Left lung (tissue), 10 donors: ENCODE results near the gene MIGA2. TPM values are rescaled to one million over a fixed set of nuclear protein-coding genes. Genes with fewer than 3 reads are reported as not detected.
A peak's percentile ranks its signal among the peaks of the same experiment; 100 is the strongest.

Source experiments
- ATAC-seq: fragments of 200-7000 bp; cut with Tn5 transposase; one replicate; pipeline ENCODE4 v1.9.1; 2020; ENCODE audit warnings: moderate library complexity
- DNase-seq, 4 donors: peaks; one replicate each; pipeline ENCODE4 v3.0.0-alpha.2; 2013 to 2020
- H3K27ac ChIP-seq, 2 donors: fragments of 200-600 bp; sonication (generic) in 1 of 2; one replicate each; pipeline versions ENCODE4 v1.5.0 to v1.8.0; 2020 to 2021
- H3K27me3 ChIP-seq, 2 donors: fragments of 200-600 bp; sonication (generic) in 1 of 2; one replicate each; pipeline versions ENCODE4 v1.5.0 to v1.8.0; 2020 to 2021
- H3K36me3 ChIP-seq, 2 donors: fragments of 200-600 bp; sonication (generic) in 1 of 2; one replicate each; pipeline versions ENCODE4 v1.5.0 to v1.8.0; 2020 to 2021
- H3K4me1 ChIP-seq, 2 donors: fragments of 200-600 bp; one replicate each; pipeline ENCODE4 v1.8.0; 2021
- H3K4me3 ChIP-seq, 2 donors: fragments of 200-600 bp; sonication (generic) in 1 of 2; one replicate each; pipeline versions ENCODE4 v1.5.0 to v1.8.0; 2020 to 2021; ENCODE audit warnings: mild to moderate bottlenecking in 1 of 2
- H3K9me3 ChIP-seq, 2 donors: fragments of 200-600 bp; sonication (generic) in 1 of 2; one replicate each; pipeline versions ENCODE4 v1.5.0 to v1.8.0; 2020 to 2021
- CTCF ChIP-seq, 2 donors: fragments of 200-600 bp; sonication (generic) in 1 of 2; IDR thresholded peaks; one replicate each; pipeline versions ENCODE4 v1.5.0 to v1.8.0; 2021; ENCODE audit warnings: antibody characterized with exemption in 2 of 2
- intact Hi-C, 2 donors: fragments of 100-400 bp; cut with DNase I; formaldehyde crosslinking; loops; one replicate each; pipeline versions ENCODE4 v1.11.2 to v1.14.2; 2022
- polyA plus RNA-seq, 6 donors: library from polyadenylated mRNA; unstranded; fragments of 120-200 nt; gene quantifications; one replicate each; pipeline ENCODE4 v1.2.1, GENCODE V29; 2013; ENCODE audit not compliant: insufficient read length in 6 of 6
- total RNA-seq, 2 donors: library from RNA; stranded (reverse); fragmentation: NEBNext Ultra II Directional; extraction: Animal tissue kit (Norgen Biotek cat#: 25700); gene quantifications; one replicate each; pipeline ENCODE4 v1.2.1, GENCODE V29; 2021
- donor health status: DM: no; HTN: yes; CAD: no.
- donor health status: DM: no; HTN: no; CAD: no.

The MIGA2 gene
- total and polyA plus RNA-seq, 8 donors: 15.9 to 28.6 (median 19.3) TPM

GRCh38 chr9:129077236-129077635, 40.8 kb downstream of the MIGA2 start:
- intact Hi-C loops: no loop called here
- DNase-seq (no peak), ATAC-seq (no peak)

GRCh38 chr9:129078691-129079503, 42.5 kb downstream of the MIGA2 start:
- ATAC-seq: no peak
- TF ChIP-seq CTCF (IDR thresholded peaks at IDR 0.05): no peak
- H3K36me3 ChIP-seq: no peaks in the 10 kb centered on the region
- H3K9me3 ChIP-seq: no peaks in the 10 kb centered on the region
- intact Hi-C loops: no loop called here
- peaks cover 14 to 22% of the 10 kb centered on the region in 2 donors for H3K4me1 ChIP-seq
- no peak overlapping the region for H3K4me3 ChIP-seq
- H3K27ac ChIP-seq: no peak overlapping the region
- no peaks in the 10 kb centered on the region for H3K27me3 ChIP-seq
- no peak for DNase-seq

More at GRCh38 chr9:129077236-129077635, 40.8 kb downstream of the MIGA2 start:
- H3K36me3 ChIP-seq: no peaks in the 10 kb centered on the region
- H3K4me1 ChIP-seq: peaks cover 14 to 17% of the 10 kb centered on the region in 2 donors
- H3K27ac ChIP-seq: no peak overlapping the region
- no peaks in the 10 kb centered on the region for H3K9me3 ChIP-seq
- H3K27me3 ChIP-seq: no peaks in the 10 kb centered on the region
- H3K4me3 ChIP-seq: no peak overlapping the region
- TF ChIP-seq CTCF (IDR thresholded peaks at IDR 0.05): no peak

GRCh38 chr9:129079829-129080228, 43.4 kb downstream of the MIGA2 start:
- ATAC-seq: no peak
- no peaks in the 10 kb centered on the region for H3K9me3 ChIP-seq
- no peaks in the 10 kb centered on the region for H3K27me3 ChIP-seq
- DNase-seq: no peak
- peak overlapping the region in 1 of 2 donors; percentile 91 for H3K4me3 ChIP-seq
- H3K36me3 ChIP-seq: peaks cover 0 to 5% of the 10 kb centered on the region in 2 donors
- intact Hi-C loops: no loop called here
- H3K4me1 ChIP-seq: peaks cover 14 to 22% of the 10 kb centered on the region in 2 donors
- no peak overlapping the region for H3K27ac ChIP-seq
- TF ChIP-seq CTCF (IDR thresholded peaks at IDR 0.05): no peak

GRCh38 chr9:129080298-129080600, 43.8 kb downstream of the MIGA2 start:
- H3K27ac ChIP-seq: peak overlapping the region in 1 of 2 donors; percentile 90
- H3K4me1 ChIP-seq: peaks cover 14 to 22% of the 10 kb centered on the region in 2 donors
- intact Hi-C loops: no loop called here
- peaks cover 0 to 10% of the 10 kb centered on the region in 2 donors for H3K36me3 ChIP-seq
- peak overlapping the region; percentile 85 to 91 for H3K4me3 ChIP-seq
- no peak for DNase-seq
- no peak for ATAC-seq
- TF ChIP-seq CTCF (IDR thresholded peaks at IDR 0.05): no peak
- H3K27me3 ChIP-seq: no peaks in the 10 kb centered on the region
- H3K9me3 ChIP-seq: no peaks in the 10 kb centered on the region

GRCh38 chr9:129080601-129081387, 44.4 kb downstream of the MIGA2 start, which contains the start of gene DOLPP1:
TSS of gene DOLPP1 (plus strand) at chr9:129081111. CDS start at chr9:129081132, 21 bp downstream.
- no peaks in the 10 kb centered on the region for H3K9me3 ChIP-seq
- H3K27ac ChIP-seq: peak within 1 kb of the TSS; percentile 75 to 90
- H3K36me3 ChIP-seq: peaks cover 0 to 15% of the 10 kb centered on the region in 2 donors
- ATAC-seq: peak; percentile 98
- peak; percentile 97 to 99 (median 98) for DNase-seq
- peak within 1 kb of the TSS; percentile 85 to 91 for H3K4me3 ChIP-seq
- H3K27me3 ChIP-seq: no peaks in the 10 kb centered on the region
- intact Hi-C loops: no loop called here
- H3K4me1 ChIP-seq: peaks cover 14 to 22% of the 10 kb centered on the region in 2 donors
- no peak for TF ChIP-seq CTCF (IDR thresholded peaks at IDR 0.05)
